Stimulated activated CD8-positive, alpha-beta memory T cell treated with anti-CD3 and anti-CD28 coated beads, Interleukin-15, amount 100 ng/mL, for 4 hours (primary cell): ENCODE data around the gene ITPKB.
"Not testable (repeated sequence)": the region's sequence is repeated elsewhere in the genome, so short reads cannot be mapped to it uniquely, and the experiment has no call there.

Experiments used
- DNase-seq, 2 donors: peaks; one replicate each; pipeline ENCODE4 v3.0.0-alpha.2; 2020; ENCODE audit warnings: low read depth in 2 of 2

ITPKB gene

GRCh38 chr1:226651041-226651731 lies 87.9 kb downstream of the ITPKB start:
- no peak for DNase-seq

DNA sequence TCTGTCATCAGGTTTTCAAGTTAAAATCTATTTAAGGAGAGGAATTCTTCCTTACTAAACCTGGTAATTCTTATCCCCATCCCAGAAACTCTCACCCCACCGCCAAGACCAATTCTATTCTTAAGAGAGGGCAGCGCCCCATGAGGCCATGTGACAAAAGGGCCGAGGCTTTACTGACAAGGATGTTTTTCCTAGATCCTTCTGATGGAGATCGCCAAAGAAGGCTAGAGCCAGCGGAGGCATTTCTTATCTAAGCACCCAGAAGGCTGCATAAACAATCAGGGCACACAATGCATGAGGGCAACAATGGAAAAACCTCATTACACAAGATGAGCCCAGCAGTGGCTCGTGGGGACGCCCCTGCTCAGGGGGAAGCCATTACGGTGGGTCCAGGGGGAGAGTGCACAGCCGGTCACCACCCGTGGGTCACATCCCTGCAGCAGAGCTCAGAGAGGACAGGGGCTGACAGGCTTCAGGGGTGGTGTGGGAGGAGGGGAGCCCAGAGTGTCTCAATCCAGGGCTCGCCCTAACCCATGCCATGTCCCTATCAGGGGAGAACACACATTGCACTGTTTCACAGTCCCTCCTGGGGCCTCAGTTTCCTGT lies 88.7 kb downstream of the ITPKB start:
- no peak for DNase-seq

DNA sequence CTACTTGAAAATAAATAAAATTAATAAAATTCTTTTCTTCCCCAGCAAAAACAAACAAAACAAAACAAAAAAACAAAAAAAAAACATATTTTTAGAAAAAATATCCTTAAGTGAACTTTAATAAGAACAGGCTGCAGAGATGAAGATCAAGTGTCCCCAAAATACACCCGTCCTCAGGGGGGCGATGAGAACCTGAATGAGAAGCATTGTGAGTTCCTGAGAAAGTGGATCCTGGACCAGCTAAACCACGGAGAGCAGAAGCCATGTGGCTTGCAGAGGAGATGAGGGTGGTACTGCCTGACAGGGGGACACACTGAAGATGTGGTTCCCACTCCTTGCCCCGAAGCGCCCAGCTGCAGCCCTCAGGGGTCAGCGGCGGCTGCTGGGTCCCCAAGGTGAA lies 89.3 kb downstream of the ITPKB start:
- no peak for DNase-seq

DNA sequence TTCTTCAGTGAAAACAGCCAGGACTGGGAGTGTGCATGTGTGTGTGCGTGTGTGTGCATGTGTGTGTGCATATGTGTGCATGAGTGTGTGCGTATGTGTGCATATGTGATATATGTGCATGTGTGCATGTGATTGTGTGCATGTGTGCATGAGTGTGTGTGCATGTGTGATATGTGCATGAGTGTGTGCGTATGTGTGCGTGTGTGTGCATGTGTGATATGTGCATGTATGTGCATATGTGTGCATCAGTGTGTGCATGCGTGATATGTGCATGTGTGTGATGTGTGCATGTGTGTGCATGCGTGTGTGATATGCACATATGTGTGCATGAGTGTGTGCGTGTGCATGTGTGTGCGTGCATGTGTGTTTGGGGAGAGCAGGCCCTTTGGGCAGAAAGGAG lies 89.8 kb downstream of the ITPKB start:
- DNase-seq = no peak

DNA sequence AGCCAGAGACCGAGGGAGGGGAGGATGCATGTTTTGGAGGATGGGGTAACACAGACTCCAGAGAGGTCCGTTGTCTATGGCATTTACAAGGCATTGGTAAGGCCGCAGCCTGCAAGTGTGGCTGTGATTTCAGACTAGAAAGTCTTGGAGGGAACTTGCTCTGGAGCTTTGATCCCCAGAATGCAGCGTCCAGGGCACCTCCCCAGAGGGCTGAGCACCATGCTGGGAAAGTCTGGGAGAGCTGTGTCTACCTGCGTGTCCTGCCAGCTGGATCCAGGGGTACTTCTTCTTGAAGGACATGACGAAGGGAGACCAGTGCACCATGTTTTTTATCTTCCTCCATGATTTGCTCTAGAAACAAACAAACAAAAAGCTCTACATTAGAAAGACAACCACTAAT lies 90.7 kb downstream of the ITPKB start:
- no peak for DNase-seq

DNA sequence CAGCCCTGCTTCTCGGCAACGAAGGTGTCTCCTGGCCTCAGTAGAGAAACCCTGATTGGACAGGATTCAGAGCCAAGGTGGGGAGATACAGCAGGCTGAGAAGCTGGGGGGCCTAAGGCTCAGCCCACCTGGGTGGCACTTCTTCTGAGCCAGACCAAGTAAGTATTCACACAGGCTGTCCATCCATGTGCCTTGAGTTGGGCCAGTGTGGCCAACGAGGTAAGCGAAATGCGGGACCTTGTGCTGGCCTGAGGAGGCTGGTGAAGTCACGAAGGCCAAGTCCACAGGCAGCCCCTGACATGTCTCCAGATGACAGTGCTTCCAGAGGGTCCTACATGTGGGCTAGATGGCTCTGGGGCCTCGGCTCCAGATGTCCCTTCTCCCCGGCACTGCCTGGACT lies 91.4 kb downstream of the ITPKB start:
- DNase-seq = no peak

DNA sequence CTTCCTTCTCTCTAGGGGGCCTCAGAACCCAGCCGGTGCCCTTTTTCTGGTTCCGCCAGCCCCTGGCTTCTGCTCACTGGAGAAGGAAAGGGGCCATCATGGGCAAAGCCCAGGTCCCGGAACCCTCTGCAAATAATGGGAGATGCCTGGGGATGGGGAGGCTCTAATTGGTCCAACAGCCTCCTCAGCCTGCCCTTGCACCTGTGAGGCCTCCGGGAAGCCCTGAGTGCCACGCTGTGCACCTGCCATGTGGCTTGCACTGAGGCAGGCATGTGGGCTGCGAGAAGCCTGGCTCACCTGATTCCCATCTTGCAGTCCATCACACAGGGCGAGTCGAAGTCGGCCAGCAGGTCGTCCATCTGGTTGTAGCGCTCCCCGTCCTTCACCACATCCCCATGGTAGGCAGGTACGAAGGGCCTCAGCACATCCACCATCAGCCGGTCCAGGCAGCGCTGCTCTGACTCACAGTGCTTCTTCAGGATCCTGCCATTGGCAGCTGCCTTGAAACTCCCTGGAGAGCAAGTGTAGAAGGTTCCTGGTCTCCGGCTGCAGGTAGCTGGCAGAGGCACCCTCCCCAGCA lies 92.1 kb downstream of the ITPKB start:
- DNase-seq = no peak

DNA sequence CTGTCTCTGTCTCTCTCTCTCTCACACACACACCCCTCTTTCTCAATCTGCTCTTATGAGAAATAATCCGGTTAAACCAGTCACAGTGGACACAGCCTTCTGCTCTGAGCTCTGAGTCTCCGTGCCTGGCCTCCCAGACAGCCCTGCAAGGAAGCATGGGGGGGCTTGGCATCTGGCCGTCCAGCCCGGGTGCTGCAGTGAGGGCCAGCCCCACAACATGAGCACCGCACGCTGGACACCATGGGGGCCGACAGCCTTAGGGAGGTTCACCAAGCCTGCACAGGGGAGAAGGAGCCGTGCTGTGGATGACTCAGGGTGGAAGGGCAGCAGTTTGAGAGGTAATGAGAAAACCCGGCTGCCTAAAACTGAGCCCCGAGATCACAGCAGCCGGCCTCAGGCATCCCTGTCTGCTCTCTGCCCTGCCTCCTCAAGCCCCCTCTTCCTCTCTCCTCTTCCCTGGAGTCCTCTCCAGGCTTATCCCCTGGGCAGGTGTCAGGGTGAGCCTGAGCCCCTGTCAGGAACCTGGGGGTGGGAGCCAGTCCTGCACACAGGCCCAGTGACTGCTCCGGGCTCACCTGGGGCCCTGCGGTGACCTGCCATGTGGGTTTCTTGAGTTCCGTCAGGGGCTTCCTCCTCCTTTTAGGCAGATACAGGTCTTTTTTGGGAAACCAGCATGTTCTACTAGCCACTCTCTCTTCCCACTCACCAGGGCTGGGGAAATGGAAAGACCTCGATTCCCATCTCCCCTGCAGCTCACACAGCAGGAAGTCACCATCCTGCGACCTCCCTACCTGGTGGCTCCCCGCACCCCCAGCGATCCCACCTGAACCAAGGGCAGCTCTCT lies 92.8 kb downstream of the ITPKB start:
- no peak for DNase-seq

- no peak for DNase-seq
Measured at GRCh38 chr1:226645279-226645976, 93.7 kb downstream of the ITPKB start.

DNA sequence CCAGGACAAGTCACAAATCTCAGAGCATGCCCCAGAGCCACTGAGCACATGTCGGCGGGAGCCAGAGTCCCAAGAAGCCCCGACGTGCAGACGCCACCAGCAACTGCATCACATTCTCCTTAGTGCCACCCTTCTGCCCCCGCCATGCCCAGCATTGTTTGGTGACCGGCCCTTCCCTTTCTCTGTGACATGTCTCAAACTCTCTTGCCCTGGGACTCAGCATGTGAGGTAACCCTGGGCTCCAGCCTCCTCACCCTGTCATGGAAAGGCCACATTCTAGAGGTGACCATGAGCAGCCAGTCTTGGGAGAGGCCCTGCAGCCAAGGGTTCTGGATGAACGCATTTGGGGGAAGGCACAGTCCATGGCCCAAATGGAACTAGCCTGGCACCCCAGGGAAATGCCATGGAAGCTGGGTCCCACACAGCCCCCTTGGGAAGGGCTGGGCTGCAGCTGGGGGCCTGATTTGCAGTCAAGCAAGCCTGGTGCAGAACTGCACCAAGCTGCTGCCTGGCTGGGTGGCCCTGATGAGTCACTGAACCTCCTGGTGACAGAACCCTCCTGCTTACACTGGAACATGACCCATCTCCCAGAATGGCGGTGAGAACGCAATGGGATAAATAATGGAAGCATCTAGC lies 94.4 kb downstream of the ITPKB start:
- DNase-seq = no peak

- DNase-seq = no peak
Measured at GRCh38 chr1:226643611-226644540, 95.2 kb downstream of the ITPKB start.

DNA sequence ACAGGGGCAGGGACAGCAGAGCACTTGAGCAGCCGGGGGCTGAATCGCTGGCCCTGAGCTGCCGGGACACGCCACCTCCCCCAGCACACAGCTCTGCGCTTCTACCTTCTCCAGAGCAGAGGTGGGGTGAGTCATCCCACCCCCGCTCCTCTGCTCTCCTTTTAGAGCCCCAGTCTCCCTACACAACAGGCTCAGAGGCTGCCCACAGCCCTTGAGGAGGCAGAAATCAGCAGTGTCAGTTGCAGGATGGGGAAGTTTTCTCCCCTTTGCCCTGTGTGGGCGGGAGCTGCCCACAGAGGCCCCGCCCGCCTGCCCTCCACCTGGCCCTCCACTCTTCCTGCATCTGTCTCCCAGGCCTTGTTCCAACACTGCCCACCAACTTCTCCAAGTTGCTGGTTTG lies 95.9 kb downstream of the ITPKB start:
- peak; percentile 57 to 72 for DNase-seq

- DNase-seq = no peak
Measured at GRCh38 chr1:226642421-226642820, 96.7 kb downstream of the ITPKB start.

GRCh38 chr1:226641671-226642231 lies 97.3 kb downstream of the ITPKB start:
- no peak for DNase-seq

DNA sequence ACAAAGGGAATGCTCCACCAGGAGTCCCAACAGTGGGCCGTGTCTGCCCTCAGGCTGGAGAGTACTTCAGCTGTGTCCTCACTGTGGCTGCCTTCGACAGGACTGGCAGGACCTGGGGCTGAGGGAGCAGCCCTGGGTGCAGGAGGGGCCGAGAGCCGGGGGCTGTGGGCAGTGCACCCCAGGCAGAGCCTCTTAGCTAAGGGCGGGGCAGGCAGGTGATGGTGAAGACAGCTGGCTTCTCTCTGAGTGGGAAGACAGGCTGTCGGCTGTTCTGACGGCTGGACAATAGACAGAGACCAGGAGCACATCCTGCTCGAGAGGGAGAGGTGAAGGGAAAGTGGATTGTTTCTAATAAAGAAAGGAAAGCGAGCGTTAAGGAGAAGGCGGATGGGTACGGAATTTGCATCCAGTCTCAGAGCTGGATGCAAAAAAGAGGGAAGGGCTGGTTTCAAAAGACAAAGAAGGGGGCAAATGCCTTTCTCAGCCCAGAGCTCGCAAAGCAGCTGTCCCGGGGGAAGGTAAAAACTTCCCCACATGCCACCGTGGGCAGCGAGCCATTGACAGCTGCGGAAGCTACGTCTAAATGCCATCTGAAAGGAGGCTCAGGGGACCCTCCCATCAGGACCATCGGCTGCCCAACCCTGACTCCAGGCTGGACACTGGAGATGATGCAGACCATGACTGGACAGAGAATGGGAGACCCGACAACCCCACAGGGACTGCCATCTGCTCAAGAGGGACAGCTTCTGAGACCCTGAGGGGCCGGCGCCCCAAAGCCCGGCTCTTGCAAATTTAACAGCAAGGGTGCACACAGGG lies 98.6 kb downstream of the ITPKB start:
- no peak for DNase-seq

- DNase-seq = no peak
Measured at GRCh38 chr1:226639631-226640061, 99.4 kb downstream of the ITPKB start.

DNA sequence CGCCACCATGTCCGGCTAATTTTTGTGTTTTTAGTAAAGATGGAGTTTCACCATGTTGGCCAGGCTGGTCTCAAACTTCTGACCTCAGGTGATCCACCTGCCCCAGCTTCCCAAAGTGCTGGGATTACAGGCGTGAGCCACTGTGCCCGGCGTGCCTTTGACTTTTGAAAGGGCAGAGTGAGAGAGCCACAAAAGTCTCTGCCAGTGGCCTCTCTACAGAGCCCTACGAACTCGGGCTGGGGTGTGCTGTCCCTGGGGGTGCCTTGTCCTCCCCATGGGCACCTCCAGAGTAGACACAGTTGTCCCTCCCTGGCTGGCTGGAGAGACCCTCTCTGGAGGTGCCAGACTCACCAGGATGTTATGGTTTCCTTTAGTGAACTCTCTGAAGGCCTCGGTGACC lies 99.9 kb downstream of the ITPKB start:
- DNase-seq = not testable (repeated sequence)

- no peak for DNase-seq
Measured at GRCh38 chr1:226638608-226639007, 100.5 kb downstream of the ITPKB start.

DNA sequence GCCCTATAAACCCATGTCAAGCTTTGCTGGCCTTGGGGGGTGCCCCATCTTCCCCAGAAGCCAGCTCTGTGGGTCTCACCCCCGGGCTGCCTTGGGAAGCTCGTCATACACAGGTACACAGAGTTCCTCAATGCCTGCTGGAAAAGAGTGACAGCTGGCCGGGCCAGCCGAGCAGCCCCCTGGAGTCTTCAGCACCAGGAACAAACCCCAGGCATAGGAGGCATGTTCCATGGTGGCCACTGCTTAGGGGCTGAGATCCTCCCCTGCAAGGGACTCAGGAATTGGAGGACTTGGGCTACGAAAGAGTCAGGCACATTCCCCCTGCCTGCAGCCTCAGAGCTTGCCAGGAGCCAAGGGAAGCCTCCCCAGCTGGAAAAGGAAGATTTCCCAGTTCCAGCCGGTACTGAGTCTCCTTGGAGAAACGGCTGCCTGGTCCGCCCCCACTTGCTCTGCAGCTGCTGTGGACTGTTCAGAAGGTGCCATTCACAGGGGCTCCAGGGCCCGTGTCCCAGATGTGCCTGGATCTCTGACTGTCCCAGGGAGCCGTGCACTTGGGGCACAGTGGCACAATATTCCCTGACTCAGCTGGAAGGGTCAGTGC lies 101.0 kb downstream of the ITPKB start:
- DNase-seq = no peak
